Amygdala (tissue), 56 donors: Measurements from ENCODE around the gene LGI1.
"Not testable (repeated sequence)": the region's sequence is repeated elsewhere in the genome, so short reads cannot be mapped to it uniquely, and the experiment has no call there.

Experiments
- DNase-seq, 56 donors: peaks; one replicate each; lab custom pipeline; 2025; lab: John Stamatoyannopoulos, UW

LGI1 gene

DNA sequence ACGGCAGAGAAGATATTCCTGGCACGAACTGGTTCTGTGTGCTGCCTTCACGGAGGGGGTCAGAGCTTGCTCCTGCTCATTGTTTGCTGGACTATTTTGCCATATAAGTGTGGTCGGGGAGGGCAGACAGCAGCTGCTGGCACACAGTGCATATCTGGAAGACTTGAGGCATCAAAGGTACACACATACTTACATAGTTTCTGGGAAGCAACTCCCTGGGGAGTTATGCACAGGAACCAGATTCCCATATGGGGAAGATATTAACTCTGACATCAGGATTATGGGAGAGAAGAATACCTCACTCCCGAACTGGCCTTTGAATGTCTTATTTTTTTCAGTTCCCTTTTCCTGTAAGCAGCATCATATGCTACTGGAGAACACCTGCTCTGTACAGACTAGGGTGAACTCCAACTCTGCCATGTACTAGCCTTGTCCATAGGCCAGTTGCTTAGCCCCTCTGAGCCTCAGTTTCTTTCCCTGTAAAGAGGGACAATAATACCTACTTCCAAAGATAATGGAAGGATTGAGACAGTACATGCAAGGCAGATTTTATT lies 41.5 kb downstream of the LGI1 start:
- DNase-seq = no peak

DNA sequence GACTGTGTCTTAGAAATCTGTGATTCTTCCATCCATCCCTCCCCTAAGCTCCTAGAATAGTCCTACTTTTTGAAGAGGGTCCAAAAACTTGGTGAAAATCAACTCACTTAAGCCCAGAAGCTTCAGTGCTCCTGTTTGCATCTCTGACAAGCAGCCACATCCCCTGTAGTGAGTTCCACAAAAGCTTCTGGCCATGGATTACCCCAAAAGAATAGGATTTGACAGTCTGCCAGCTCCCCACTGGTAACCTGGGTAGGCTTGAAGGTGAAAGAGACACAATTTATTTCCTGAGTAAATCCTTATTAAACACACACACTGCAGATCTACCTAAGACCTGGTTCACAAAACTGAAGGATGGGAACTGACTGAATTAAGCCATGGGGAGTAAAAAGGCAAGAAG lies 46.5 kb downstream of the LGI1 start:
- DNase-seq = no peak

DNA sequence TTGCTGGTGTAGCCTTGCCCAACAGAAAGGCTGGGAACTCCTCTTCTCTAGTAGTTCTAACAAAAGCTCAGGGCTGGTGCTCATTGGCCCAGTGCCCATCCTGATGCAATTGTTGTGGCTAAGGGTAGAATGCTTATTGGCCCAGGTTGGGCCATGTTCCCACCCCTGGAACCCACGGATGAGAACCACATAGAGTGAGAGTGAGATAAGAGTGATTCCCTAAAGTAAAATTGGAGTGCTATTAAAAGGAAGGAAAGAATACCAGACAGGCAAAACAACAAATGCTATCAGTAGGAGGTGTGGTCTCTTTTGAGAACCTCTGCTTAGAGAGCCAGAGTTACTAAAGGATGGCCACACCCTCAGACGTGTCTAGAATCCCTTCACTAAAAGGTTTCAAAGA lies 49.2 kb downstream of the LGI1 start:
- DNase-seq = peak in 2 of 56 donors; percentile 3 to 5

DNA sequence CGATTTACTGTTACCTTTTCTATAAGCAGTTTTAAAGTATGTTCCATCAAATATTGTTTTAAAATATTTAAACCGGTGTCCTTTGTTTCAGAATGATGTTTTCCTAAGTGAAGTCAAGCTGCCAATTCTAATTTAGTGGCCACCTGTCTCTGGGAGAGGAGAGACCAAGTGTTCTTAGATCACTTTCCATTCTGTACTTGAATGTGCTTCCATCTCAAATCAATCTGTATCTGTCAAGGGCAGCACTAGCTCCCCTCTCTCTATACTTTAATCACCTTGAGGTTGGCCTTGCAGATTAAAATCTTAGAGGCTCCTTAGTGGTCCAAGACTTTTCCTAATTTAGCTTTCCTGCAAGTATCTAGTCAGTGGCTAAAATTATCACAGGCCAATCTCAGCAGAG lies 49.6 kb downstream of the LGI1 start:
- no peak for DNase-seq

DNA sequence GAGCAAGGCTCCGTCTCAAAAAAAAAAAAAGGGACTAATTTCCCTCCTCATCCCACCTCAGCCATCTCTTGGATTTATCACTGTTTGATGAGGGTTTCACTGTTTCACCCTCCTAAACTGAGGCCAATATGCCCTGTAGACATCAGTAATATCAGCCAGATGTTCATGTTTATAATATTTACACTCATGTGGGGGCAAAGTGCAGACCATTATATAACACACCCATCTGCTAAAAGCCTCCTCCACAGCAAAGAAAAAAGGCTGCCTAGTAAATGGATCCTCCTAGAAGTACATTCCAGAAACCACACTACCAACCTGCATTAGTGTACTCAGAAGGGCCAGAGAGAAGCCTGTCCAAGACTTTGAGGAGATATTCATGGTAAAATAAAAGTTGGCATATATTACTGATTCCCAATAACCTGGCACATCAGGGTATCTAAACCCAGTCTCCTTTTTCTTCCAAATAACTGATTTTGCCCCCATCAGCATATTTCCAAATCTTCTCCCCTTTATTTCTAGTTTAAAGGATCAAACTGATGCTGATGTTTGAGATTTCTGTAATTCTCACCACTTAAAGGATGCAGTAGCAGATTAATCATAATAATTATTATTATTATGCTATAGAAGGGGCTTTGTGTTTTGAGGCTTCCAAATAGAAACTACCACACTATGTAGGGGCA lies 55.1 kb downstream of the LGI1 start:
- no peak for DNase-seq

DNA sequence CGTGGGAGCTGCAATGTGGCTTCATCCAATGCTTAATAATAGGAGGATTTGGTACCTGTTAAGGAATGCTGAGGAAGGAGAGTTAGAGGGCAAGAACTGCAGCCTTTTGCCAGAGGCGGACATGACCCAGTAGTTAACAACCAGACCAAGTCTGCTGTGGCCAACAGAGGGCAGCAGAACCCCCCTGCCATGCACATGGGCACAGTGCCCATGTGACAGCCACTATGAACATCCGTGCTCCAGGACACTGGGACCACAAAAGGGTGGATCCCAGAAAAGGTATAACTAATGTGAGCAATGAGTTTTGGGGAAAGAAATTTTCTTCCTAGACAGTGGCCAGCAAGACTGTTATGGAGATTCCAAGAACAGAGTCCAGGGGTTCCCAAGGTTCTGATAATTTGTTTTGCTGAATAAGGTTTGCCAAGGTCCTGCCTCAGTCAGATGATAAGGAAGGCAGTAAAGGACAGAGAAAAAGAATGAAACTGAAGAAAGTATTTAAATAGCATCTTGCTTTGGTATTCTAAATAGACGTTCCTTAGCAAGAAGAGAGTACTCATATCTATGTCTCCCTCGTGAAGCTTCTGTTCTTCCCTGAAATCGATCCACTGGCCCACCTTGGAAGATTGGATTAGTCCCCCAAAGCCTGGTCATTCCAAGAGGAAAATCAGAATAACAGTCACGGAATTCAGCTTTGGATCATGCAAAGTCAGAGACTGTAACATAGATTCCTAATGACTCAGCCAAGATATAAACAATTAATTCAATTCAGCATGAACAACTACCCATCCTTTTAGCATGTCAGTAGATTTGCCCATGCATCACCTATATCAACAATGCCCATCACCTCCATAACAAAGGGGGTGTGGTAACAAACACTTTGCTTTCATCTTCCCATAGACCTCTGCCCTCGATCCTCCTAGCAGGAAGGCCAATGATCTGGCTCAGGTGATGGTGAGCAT lies 56.0 kb downstream of the LGI1 start:
- peak in 38 of 56 donors; percentile 2 to 73 (median 24) for DNase-seq

DNA sequence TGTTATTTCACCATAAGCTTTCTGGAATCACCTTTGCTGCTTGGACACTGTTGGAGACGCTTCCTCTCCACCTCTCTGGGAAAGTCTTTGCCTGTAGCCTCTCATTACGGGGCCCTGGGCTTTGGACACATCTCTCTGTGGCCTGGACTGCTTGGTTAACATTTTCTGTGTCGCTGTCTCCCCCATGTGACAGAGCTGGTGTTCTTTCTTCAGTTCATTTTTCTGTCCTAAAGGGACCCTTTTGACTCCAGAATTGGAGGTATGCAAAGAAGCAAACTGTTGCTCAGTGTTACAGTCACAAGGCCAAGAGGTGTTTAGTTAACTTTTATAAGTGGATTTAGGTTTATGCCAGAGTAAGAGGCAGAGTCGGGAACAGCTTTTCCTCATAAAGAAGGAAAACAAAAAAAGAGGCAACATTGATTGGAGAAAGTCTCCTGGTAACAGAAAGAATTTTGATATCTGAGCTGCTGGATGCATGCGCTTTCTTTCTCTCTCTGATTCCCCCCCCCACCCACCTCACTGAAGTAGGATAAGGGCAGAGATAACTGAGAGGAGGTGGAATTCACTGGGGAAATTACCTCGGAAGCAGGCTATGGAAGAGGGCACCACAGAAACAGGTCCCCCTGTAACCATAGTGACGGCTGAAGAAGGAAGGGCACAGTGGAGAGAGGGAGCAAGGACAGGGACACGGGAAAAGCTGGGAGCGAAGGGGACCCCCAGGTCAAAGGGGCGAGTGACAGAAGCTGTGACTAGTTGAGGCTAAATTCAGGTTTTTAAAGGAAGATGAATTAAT lies 57.8 kb downstream of the LGI1 start:
- DNase-seq = peak in 25 of 56 donors; percentile 2 to 50 (median 11)

DNA sequence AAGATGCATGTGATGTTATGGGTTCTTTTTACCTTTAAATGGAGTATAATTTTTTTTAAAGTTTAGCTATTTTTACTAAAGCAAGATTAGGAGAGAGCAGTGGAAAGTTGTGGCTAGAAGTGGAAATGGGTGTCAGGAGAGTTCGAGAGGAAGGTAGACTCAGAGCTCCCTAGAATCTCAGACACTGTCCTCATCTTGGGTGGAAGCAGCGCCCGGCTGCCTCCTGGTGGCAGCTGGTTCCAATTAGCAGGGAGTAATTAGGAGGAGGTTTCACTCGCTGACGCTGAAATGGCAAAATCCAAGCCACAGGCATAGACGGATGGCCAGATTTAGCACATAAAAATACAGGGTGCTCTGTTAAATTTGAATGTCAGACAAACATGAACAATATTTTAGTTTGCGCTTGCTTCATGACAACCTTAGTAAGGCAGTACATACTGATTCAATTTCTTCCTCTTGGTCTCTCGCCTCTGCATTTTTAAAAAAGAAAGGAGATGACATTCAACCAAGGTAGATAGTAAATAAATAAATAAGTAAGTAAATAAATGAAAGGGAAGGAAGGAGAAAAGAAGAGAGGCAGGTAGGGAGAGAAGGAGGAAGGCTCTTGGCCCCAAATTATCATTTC lies 58.5 kb downstream of the LGI1 start:
- peak in 48 of 56 donors; percentile 3 to 75 (median 30) for DNase-seq

DNA sequence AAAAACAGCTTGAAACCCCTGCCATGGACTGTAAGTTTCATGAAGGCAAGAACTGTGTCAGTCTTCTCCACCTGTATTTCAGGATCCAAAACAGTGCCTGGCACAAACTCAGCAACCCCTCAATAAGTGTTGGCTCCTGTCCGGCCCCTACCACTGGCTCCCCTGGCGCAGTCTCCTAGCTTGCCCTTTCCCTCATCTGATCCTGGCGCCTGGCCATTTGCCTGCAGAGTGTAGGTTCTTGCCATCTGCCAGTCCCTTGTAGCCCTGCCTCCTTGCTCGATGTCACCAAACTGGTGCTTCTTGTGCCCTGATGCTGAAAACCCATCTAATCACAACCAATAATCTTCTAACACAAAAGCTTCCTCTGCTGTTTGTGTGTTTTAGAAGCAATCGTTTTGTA lies 60.4 kb downstream of the LGI1 start:
- no peak for DNase-seq

DNA sequence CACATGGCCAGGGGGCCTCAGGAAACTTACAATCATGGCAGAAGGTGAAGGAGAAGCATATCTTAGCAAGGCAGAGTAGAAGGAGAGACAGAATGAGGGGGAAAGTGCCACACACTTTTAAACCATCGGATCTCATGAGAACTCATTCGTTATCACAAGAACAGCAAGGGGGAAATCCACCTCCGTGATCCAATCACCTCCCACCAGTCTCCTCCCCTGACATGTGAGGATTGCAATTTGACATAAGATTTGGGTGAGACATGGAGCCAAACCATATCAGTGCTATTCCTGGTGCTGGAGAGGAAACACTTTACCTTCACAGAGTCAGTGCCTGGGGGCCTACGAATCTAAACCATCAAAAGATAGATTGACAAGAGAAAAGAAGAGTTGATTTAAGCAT lies 61.8 kb downstream of the LGI1 start:
- no peak for DNase-seq

DNA sequence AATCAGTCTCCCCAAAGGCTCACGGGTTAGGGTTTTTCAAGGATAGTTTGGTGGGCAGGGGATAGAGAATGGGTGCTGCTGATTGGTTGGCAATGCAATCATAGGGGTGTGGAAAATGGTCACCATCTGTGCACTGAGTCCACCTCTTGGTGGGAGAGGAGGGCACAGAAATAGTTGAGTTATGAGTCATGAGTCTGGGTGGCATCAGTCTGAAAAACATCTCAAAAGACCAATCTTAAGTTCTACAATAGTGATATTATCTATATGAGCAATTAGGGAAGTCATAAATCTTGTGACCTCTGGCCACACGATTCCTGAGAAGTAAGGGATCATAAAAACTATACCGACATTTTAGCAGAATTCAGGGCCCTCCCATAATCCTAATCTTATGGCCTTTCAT lies 62.7 kb downstream of the LGI1 start:
- no peak for DNase-seq

DNA sequence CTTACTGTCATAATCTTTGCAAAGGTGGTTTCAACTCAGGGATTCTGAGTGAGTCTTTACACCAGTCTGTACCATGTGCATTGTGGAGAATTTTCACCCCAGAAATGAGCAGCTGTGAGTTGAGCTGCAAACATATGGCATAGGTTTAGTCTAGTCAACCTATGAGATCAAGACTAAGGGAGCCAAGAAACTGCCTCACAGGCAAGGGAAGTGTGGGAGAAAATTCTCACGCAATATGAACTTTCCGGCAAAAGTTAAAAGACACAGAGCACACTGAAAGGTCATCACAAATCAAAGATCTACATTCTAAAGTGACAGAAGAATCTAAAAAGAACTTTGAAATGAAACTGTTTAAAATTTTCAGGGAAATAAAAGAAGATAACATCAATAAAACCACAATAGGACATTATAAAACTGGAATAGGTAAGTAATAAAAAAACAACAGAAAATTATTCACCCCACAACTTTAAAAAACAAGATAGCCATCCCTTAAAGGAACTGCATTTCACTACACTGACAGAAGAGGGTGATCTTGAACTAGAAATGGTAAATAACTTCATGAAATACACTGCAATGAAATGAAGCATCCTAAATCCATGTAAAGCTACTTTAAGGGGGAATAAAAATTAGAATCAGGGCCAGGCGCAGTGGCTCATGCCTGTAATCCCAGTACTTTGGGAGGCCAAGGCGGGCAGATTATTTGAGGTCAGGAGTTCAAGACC lies 63.5 kb downstream of the LGI1 start:
- no peak for DNase-seq

DNA sequence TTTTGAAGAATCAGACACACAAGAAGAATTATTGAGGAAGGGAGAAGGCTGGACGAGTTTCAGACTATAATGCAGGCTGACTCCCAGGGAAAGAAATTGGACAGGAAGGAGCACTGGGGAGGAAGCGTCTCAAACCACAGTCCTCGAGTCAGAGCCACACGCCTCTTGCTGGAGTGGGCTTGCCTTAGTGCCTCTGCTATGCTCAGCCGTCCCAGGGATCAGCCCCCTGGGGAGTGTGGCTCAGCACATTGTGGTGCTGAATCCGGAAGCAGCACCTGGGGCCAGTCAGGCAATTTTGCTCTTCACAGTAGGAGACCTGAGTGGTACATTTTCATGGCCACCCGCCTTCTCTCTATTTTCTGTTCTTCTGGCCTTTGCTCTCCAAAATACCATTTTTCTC lies 68.6 kb downstream of the LGI1 start:
- no peak for DNase-seq

DNA sequence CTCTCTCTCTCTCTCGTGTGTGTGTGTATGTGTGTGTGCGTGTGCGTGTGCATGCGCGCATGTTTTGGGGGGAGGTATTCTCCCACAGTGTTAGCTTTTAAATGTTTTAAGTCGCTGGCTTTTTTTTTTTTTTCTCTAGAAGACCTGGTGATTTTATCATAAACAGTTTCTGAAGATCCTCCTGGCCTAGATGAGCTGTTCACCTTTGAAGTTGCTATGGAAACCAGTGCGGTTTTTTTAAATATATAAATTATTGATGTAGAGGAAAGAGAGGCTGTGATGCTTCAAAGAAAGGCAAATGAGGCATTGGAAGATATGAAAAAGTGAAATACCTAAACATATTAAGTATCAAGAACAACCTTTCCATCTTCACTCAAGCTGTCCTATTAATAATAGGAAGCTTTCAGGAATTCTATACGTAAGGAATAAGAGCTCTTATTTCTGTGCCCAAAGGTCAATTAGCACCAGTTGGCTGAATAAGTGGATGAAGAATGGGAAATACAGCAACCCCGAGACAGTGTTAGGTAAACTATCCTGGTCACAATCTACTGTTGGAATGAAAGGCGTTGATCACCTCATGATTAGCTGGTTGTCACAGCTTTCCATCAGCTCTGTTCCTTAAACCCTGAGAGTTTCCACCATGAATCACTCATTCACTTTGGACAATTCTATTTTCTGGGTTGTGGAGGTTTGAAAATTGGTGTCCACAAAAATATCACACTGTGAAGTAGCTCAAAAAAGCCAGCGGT lies 69.5 kb downstream of the LGI1 start:
- DNase-seq = no peak

DNA sequence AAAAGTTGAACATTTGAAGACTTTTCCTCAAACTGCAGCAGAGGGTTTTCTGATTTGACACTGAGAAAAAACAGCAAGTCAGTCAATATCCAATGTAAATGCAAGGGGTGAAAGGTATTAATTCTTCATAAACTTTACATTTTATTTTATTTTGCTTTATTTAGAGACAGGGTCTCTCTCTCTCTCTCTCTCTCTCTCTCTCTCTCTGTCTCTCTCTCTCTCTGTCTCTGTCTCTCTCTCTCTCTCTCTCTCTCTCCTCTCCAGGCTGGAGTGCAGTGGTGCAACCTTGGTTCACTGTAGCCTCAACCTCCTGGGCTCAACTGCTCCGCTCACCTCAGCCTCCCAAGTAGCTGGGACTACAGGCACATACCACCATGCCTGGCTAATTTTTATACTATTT lies 73.3 kb downstream of the LGI1 start:
- not testable (repeated sequence) for DNase-seq

DNA sequence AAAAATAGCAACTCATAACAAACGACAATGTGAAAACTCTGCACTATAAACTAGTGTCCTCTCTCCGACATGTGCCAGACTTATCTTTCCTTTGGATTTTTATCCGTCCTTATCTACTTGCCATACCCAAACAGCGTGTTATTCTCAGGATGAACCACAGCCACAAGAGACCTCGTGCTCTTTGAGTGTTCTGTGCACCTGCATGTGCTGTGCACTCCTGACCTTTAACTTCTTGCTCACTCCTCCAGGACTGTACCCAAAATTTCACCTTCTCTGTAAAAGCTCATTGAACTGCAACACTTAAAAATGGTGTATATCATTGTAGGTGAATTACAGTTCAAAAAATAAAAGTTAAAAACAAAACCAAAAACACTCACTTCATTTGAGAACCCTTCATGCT lies 78.0 kb downstream of the LGI1 start:
- DNase-seq = no peak

DNA sequence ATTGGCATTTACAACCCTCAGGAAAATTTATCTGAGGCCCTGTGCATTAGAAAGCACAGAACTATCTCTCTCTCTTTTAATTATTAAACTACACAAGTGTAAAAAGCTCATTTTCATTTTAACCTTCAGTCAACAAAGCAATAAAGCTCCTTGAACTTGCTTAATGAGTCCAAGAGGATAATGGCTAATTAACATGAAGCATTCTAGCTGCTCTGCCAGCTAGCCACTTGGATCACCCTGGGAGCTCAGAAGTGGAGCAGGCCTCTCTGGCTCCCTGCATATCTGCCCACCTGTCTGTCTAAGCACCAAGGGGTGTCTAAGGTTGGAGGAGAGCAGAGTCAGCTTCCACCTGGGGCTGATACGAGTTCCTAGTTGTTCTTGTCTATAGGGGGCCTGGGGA lies 80.1 kb downstream of the LGI1 start:
- peak in 1 of 56 donors; percentile 1 for DNase-seq

DNA sequence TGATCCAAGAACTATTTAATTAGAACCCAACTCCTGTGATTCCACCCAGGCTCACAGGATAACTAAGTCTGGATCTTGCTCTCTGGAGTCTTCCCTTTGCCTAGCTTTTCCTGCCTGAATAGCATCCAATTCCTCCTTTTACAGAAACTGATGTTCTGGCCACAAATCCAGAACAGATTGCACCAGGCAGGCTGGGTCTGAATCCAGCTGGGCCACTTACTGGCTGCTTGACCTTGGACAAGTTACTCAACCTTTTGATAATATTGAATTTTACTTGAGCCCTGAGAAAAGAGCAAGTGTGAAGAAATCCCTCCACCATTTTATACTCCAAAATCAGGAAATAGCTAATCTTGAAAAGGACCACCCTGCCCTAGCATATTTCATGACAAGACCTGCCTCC lies 80.5 kb downstream of the LGI1 start:
- DNase-seq = peak in 1 of 56 donors; percentile 2

DNA sequence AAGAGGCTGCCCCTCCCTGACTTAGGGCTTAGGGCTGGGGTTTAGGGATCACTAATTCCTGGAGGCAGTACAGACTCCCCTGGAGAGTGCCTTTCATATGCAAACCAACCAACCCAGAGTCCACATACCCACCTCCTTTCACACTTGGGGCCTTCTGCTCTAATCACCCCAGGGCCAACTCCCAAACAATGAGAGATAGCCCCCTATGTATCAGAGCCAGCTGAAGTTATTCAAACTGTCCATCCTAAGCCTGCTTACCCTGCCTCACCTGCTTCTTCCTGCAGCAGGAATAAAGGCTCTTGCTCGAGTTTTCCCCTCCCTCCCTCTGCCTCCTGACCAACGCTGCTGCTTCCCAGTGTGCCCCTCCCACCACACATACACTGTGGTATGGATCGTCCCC lies 84.2 kb downstream of the LGI1 start:
- DNase-seq = no peak
